ENCODE data around the gene C22orf15.

Gene C22orf15

DNA sequence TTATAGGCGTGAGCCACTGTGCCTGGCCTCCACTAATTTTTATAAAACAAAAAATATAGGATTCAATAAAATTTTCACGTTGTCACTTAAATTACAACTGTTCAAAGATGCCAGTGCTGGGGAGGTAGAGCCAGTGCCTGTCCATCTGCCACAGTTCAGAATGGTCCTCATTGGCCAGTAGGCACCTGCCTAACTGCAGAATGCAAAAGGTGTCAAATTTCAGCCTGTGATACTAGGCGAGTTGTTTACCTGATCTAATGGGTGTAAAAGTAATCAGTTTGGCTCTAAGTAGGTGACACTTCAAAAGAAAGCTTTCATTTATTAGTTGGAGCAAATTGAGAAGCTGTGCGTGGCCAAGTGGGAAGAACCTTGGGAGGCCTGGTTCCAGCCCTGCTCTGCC, 26.3 kb downstream of the C22orf15 start:
- no peak overlapping the region for H3K4me3 ChIP-seq (ENCODE audit: low read length)
- TF ChIP-seq, protein P1, sequence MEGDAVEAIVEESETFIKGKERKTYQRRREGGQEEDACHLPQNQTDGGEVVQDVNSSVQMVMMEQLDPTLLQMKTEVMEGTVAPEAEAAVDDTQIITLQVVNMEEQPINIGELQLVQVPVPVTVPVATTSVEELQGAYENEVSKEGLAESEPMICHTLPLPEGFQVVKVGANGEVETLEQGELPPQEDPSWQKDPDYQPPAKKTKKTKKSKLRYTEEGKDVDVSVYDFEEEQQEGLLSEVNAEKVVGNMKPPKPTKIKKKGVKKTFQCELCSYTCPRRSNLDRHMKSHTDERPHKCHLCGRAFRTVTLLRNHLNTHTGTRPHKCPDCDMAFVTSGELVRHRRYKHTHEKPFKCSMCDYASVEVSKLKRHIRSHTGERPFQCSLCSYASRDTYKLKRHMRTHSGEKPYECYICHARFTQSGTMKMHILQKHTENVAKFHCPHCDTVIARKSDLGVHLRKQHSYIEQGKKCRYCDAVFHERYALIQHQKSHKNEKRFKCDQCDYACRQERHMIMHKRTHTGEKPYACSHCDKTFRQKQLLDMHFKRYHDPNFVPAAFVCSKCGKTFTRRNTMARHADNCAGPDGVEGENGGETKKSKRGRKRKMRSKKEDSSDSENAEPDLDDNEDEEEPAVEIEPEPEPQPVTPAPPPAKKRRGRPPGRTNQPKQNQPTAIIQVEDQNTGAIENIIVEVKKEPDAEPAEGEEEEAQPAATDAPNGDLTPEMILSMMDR (conservative IDR thresholded peaks at IDR 0.05; ENCODE audit: low read depth, low read length) = no peak
- DNase-seq (ENCODE audit: low read depth) = no peak

DNA sequence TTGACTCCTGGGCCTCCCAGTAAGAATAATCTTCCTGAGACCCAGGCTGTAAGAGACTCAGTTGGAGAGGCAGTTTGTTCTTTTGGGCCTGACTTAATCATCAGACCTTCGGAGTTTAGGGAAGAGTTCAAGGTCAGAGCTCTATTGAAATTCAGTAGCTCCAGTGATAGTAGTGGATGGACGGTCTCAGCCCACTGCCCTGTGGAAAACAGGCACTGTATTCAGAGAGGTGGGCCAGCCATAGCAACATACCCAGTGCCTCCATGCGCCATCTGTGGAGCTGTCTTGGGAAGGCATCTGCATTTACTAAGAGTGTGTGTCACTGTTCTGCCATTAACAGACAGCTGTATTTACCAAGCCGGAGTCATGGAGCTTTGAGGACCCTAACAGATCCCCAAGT, 26.8 kb downstream of the C22orf15 start:
- TF ChIP-seq, protein P1 (conservative IDR thresholded peaks at IDR 0.05; ENCODE audit: low read depth, low read length) = no peak
- no peak for DNase-seq (ENCODE audit: low read depth)
- no peak overlapping the region for H3K4me3 ChIP-seq (ENCODE audit: low read length)

DNA sequence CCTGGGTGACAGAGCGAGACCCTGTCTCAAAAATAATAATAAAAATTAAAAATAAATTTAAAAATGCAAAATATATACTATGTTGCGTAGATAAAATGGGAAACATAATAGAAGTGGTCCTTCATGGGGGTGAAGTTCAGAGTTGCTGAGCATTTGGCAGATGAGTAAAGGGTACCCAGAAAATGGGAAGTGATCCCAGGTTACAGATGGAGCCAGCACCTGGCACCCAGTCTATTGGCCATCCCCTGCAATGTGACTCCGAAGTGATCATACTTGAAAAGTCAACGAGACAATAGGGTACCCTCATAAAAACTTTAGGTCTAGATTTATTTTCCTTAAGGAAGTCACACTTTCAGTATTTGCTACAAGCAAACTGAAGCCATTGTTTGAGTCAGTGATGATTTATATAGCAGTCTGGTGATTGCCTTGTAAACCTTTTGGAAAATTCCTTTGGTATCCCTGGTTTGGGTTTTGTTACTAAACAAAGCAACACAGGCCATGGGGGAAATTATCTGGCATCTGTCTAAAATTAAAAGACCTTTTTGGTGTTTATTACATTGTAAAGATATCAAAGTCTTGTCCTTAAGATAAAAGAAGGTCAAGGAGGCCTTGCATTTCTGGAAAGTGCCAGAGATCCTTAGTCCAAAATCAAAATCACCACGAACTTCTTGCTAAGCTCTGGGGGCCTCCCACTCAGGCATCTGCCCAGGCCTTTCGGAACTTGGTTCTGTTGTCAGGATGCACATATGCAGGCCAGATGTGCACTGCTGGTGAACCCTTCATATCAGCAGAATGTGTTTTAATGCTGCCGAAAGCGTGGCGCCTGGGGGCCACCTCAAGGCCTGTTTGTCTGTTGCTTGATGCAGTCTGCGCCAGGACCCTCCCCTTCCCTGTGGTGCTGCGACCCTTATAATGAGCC, 28.3 kb downstream of the C22orf15 start:
- DNase-seq (ENCODE audit: low read depth) = no peak
- TF ChIP-seq, protein P1 (conservative IDR thresholded peaks at IDR 0.05; ENCODE audit: low read depth, low read length) = no peak
- no peak overlapping the region for H3K4me3 ChIP-seq (ENCODE audit: low read length)

DNA sequence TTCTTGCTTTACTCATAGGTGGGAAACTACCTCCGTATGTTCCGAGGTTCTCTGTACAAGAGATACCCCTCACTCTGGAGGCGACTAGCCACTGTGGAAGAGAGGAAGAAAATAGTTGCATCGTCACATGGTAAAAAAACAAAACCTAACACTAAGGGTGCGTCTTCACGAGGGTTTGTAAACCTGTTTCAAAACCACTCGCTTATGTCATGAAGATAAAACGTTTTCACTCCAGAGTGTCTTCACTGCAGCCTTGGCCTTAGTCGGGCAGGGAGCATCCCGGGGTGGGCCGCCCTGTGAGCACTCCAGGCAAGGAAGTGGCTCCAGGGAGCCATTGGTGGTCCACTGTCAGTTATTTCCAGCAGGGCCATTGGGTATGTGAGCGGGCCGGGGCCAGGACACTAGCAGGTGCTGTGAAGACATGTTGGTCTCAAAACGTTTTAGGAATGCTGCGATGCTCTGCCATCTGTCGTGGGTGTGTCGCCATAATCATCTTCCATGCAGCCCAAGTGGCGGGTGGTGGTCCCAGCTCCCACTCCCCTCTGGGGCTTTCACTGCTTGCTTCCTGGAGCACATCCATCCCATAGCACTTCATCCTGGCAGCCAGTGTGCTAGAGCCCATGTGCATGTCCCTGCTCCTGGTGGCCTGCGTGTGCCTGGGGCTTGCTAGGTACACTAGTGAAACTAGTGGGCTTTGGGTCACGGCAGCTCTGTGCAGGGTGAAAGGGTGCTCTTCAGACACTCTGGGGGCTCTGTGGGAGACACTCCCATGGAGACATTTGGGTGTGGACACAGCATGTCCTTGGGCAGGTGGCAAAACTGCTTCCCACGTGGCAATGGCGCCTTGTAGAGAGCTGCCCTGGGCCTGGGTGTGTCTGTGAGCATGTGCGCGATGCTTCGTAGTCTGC, 29.2 kb downstream of the C22orf15 start:
- TF ChIP-seq, protein P1 (conservative IDR thresholded peaks at IDR 0.05; ENCODE audit: low read depth, low read length) = no peak
- no peak for DNase-seq (ENCODE audit: low read depth)
- H3K4me3 ChIP-seq (ENCODE audit: low read length) = no peak overlapping the region

DNA sequence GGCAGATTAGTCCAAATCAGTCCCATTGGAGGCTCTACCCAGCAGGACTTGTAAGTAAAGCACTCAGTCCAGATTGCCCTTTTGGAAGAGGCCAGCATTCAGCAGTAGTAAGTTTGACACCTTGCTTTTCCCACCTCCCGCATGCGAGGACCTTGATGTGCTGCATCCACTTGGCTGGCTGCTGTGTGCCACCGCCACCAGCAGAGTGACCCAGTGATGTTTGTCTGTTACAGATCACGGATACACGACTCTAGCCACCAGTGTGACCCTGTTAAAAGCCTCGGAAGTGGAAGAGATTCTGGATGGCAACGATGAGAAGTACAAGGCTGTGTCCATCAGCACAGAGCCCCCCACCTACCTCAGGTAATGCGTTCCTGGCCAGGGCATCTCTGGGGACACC, 30.5 kb downstream of the C22orf15 start:
- no peak for DNase-seq (ENCODE audit: low read depth)

DNA sequence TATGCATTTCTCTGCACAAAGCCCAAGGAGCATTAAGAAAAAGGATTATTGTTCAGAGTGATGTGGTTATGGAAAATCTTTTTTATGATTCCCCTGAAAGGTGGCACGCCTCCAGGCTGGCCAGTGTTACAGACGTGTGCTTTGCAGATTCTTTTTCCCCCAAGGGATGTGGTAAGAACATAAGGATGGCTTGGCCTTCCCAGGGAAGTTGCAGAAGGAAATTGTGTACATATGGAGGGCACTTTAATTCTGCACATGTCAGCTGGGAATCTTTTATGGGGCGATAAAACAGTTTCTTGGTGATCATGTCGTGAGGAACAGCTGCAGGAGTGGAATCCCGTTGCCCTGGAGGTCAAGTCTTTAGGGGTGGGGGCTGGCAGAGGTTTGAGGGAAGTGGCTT, 33.7 kb downstream of the C22orf15 start:
- no peak for DNase-seq (ENCODE audit: low read depth)
- TF ChIP-seq, protein P1 (conservative IDR thresholded peaks at IDR 0.05; ENCODE audit: low read depth, low read length) = no peak
- no peak overlapping the region for H3K4me3 ChIP-seq (ENCODE audit: low read length)

More for the DNA sequence above, 30.5 kb downstream of the C22orf15 start:
- H3K4me3 ChIP-seq (ENCODE audit: low read length) = no peak overlapping the region
- TF ChIP-seq, protein P1 (conservative IDR thresholded peaks at IDR 0.05; ENCODE audit: low read depth, low read length) = no peak

All from retinal pigment epithelial cell (primary cell).